Peyer's patch (tissue), 4 donors: ENCODE results near the gene ASGR1.

Experiments used
- POLR2A ChIP-seq, 2 donors: fragments of 450-650 bp; IDR thresholded peaks; one replicate each; pipeline ENCODE4 v1.5.1; 2017; ENCODE audit warnings: antibody characterized with exemption in 2 of 2, mild to moderate bottlenecking in 2 of 2, moderate library complexity in 2 of 2
- TF ChIP-seq, protein P1 (sequence below), 6 experiments: fragments of 450-650 bp in 4 of 6; fragments of 200-600 bp in 2 of 6; sonication (generic) in 1 of 6; IDR thresholded peaks; one replicate each; pipeline ENCODE4 v1.5.1; 2017 to 2019; ENCODE audit warnings: antibody characterized with exemption in 6 of 6, mild to moderate bottlenecking in 3 of 6, moderate library complexity in 1 of 6

DNA sequence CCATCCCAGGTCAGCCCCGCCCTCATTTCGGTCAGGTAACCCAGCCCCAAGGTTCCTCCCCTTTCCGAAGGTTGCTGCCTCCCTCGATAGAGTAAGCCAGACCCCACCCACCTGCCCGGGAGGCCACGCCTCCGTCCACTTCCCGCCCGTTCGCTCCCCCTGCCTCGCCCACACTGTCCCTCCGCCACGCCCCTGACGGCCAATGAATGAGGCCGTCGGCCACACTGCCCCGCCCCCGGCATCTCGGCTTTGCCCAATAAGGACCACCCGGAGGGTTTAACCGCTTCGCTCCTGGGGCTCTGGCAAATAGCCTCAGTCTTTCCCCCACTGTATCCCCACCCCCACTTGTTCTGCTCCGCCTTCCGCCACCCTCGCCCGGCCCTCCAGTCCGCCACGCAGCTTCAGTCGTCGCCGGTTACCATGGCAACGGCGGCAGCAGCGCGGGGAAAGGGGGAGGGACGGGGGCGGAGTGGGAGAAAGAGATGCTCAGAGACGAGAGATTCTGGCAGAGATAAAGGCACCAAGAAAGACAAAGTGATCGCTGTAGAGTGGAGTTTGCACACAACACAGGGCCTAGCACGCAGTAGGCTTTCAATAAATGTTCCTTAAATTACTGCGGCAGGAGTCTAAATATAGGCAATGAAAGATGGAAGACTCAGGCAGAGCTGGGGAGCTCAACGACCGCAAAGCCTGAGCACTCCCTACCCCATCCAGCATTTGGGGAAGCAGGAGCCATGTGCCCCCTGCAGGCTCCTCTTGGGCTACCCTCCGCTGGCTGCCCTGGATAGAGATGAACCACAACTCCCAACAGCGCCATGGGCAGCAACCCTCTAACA lies 35.3 kb upstream of the ASGR1 start:
- TF ChIP-seq, protein P1, sequence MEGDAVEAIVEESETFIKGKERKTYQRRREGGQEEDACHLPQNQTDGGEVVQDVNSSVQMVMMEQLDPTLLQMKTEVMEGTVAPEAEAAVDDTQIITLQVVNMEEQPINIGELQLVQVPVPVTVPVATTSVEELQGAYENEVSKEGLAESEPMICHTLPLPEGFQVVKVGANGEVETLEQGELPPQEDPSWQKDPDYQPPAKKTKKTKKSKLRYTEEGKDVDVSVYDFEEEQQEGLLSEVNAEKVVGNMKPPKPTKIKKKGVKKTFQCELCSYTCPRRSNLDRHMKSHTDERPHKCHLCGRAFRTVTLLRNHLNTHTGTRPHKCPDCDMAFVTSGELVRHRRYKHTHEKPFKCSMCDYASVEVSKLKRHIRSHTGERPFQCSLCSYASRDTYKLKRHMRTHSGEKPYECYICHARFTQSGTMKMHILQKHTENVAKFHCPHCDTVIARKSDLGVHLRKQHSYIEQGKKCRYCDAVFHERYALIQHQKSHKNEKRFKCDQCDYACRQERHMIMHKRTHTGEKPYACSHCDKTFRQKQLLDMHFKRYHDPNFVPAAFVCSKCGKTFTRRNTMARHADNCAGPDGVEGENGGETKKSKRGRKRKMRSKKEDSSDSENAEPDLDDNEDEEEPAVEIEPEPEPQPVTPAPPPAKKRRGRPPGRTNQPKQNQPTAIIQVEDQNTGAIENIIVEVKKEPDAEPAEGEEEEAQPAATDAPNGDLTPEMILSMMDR (IDR thresholded peaks at IDR 0.05): peak in 5 of 6 experiments; percentile 15 to 57 (median 36)
- TF ChIP-seq POLR2A (IDR thresholded peaks at IDR 0.05): no peak
